Neural cell (in vitro differentiated cells): ENCODE measurements around the gene CAPN8.

Source experiments
- CTCF ChIP-seq: fragments of 450-650 bp; IDR thresholded peaks from 2 replicates; pipeline ENCODE4 v1.5.1; 2014; ENCODE audit warnings: antibody characterized with exemption, mild to moderate bottlenecking, moderate library complexity; ENCODE audit not compliant: poor library complexity, severe bottlenecking
- EP300 ChIP-seq: fragments of 450-650 bp; conservative IDR thresholded peaks from 2 replicates; pipeline ENCODE4 v1.6.1; 2014; ENCODE audit warnings: antibody characterized with exemption, mild to moderate bottlenecking, moderate library complexity; ENCODE audit not compliant: poor library complexity, severe bottlenecking
- EZH2 ChIP-seq: fragments of 200-600, 300-800 bp; shearing (Covaris generic), sonication (generic); IDR thresholded peaks from 2 replicates; pipeline ENCODE4 v1.6.1; 2014; ENCODE audit warnings: antibody characterized with exemption, low read length, borderline replicate concordance, mild to moderate bottlenecking; ENCODE audit not compliant: insufficient read depth, poor library complexity, severe bottlenecking
- RAD21 ChIP-seq: fragments of 450-650 bp; conservative IDR thresholded peaks from 2 replicates; pipeline ENCODE4 v1.6.1; 2014; ENCODE audit warnings: antibody characterized with exemption, mild to moderate bottlenecking, moderate library complexity
- REST ChIP-seq: IDR thresholded peaks from 2 replicates; pipeline ENCODE4 v1.6.1; 2012; ENCODE audit warnings: borderline replicate concordance

- no peak for TF ChIP-seq REST
- no peak for TF ChIP-seq CTCF
- no peak for TF ChIP-seq RAD21
- no peak for TF ChIP-seq EP300
- TF ChIP-seq EZH2 = no peak
These were observed 120.2 kb downstream of the CAPN8 start for GRCh38 chr1:223545343-223545742.
